ENCODE results near the gene THRB. TPM values are rescaled to one million over a fixed set of nuclear protein-coding genes. Genes with fewer than 3 reads are reported as not detected.

Gene THRB
- total RNA-seq, 1 donor from 2014 or later, result 27.5 TPM

DNA sequence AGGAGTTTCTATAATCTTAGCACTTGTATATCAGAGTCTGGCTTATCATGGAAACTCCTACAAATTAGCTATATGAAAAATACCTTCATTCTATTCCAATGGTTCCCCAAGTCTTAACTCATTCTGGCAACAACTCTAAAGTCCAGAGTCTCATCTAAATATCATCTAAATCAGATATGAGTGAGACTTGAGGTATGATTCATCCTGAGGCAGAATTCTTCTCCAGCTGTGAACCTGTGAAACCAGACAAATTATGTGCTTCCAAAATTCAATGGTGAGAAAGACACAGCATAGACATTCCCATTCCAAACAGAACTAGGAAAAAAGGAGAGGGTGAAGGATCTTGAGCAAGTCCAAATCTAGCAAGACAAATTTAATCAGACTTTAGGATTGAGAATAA, 138.8 kb downstream of the THRB start:
- no peak for DNase-seq (ENCODE audit: low spot score)

DNA sequence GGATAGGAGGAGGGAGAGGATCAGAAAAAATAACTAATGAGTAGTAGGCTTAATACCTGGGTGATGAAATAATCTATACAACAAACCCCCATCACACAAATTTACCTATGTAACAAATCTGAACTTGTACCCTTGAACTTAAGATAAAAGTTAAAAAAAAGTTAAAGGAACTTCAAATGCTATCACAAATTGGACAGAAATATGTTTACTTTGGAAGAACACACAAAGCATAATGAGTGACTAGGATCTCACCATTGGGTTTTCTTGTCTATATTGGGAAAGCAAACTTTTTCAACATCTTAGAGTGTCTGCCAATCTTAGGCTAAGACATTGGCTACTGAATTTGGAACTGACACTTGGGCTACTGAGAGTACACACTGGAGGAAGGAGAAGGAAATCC, 140.4 kb downstream of the THRB start:
- no peak for DNase-seq (ENCODE audit: low spot score)

DNA sequence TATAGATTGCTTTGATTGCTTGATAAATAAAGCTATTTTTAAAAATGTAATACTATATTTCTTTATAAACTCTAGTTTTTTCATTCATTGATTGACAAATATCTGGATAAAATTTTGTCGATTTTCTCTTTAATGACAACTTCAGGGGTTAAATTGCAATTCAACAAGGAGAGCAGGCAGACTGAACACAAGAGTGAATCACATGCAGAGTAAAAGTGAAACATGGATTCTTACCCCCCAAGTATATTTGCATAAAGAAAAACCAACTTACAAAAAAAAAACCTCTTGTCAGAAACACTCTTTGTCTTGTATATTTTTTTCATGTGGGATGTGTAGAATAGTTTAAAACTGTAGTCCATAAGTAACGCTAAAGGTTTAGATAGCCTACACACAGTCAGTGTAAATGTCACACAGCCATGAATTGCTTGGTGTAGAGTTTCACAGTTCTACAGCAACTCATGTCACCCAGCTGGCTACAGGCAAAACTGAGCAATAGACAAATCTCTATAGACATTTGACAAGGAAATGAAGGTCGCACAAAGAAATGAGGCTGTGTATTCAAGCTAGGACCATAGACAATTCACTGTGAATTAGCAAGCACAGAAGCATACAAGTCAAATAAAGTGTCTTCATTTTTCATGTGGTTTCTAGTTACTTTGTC, 141.6 kb downstream of the THRB start:
- DNase-seq (ENCODE audit: low spot score), result no peak

DNA sequence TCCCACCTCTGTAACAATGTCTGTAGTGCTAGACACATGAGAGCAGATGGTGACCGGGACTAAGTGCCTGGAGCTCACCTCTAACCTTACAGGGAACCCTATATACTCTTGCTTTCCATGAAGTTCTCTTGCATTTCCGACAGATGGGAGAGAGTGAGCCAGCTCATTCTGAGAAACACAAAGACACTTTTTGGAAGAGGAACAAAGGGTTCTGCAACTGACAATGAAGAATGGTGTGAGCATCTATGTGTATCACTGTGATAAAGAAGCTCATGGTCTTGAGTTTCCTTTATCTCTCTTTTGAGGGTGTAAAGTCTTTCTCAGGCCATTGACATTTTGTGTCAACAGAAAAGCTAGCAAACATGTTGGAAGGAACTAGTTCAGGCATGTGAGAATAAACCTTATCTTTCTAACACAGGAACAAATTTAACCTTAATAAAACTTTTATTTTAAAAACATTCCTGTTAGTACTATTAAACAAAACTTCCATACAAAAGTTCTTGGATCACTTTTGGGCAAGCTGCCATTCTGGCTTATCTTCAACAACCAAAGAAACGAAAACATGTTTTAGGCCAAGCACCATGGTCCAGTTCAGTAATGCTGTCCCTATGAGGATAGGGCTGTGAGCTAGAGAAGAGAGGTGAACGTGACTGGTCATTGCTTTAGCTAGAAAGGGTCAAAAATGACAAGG, 142.7 kb downstream of the THRB start:
- DNase-seq (ENCODE audit: low spot score), result no peak

DNA sequence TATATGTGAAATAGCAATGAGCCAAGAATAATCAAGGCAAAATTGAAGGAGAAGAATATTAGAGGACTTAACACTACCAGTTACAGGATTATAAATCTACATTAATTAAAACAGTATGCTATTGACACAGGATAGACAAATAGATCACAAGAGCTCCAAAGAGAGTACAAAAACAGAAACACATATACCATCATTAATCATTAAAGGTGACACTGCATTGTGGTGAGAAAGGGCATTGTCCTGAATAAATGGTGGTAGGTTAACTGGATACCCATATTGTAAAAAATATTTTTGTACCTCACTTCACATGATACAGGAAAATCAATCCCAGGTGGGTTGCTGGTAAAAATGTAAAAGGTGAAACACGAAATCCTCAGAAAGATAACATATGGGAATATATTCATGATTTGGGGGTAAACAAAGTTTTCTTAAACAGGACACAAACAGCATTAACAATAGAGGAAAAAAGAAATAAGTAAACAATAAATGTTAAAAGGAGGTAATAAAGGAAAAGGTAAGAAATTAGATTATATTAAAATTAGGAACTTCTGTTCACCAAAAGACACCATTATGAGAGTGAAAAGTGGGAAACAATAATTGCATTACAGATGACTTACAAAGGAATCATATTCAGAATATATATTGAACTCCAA, 145.2 kb downstream of the THRB start:
- DNase-seq (ENCODE audit: low spot score), result no peak

DNA sequence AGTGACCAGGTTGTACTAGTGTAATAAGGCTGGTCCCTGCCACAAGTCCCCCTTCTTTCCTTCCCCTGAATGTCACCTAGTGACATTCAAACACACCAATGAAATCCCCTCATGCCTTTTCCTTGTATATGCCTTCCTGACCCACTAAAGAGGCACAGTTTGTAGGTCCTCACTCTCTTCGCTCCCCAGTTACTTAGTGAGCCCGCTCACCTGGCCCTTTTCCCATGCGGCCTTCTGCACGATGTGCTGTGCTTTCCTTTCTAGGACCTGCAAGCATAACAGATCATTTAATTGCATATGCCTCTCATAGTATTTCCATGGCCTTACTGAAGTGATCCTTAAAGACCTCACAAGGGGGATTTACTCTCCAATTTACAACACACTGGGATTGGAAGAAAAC, 146.3 kb downstream of the THRB start:
- no peak for DNase-seq (ENCODE audit: low spot score)

DNA sequence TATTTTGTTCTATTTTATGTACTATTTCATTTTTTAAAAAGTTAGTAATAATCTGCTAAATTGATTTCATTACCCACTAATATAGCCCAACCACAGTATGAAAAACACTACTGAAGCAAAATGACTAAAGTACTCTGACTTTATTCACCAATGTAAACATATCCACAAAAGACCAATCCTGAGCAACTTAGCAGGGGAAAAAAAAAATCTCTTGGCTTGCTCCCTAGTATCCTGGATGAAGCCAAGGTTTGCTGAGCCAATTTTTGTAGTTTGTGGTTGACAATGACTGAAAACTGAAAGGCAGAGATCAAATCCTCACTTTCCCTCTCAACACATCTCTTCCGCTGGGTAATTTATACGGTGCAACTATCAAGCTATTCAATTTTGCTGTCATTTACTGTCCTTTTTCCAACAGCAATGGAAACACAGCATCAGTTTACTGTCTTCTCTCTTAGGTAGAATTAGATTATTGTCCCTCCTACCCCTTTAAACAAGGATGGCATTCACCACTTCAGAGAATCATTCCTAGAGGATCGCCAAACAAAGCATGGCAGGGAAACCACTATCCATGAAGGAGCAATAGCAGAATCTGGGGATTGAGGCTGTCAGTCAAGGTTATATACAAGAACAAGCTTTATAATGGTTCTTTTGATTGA, 149.7 kb downstream of the THRB start:
- no peak for DNase-seq (ENCODE audit: low spot score)

DNA sequence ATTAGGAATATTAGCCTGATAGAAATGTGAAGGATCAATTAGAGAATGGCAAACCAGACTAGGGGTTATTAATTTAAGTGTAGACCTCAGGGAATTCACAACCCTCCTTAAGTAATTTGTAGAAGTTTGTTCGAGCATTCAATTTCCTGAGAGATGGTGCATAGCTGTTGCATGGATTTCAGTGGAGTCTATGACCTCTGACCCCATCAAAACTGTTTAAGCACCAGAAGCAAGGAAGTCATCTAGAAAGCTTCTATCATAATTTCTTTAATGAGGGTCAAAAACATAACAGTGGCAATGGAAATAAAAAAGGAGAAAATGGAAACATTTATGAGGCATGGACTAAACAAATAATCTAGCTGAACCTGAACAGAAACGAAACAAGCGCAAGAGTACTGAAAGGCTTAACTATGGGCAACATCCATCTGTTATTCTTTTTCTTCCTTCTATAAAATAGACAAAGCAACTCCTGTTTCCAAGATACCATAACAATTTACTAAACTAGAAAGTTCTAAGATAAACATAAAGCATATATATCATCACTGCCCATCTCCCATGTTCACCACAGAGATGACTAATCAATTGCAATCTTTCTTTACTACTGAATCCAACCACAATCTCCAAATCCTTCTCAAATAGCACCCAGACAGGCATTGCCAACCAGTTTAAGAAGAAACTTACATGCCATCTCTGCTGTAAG, 151.4 kb downstream of the THRB start:
- no peak for DNase-seq (ENCODE audit: low spot score)

- DNase-seq (ENCODE audit: low spot score), result no peak
These were observed 152.4 kb downstream of the THRB start for GRCh38 chr3:24342275-24342674.

GRCh38 chr3:24341668-24342067, 153.0 kb downstream of the THRB start:
- DNase-seq (ENCODE audit: low spot score), result no peak

DNA sequence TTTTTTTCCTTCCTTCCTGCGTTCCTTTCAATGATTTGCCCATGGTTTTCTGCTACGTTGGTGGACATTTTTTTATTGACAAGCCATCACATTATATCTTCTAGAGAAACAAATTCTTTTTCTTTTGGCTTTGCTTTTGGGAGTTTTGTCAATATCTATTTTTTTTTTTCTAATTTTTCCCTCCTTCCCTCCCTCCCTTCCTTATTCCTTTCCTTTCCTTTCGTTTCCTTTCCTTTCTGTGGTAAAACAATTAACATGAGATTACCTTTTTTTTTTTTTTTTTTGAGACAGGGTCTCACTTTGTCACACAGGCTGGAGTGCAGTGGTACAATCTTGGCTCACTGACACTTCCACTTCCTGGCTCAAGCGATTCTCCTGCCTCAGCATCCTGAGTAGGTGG, 153.7 kb downstream of the THRB start:
- no peak for DNase-seq (ENCODE audit: low spot score)

DNA sequence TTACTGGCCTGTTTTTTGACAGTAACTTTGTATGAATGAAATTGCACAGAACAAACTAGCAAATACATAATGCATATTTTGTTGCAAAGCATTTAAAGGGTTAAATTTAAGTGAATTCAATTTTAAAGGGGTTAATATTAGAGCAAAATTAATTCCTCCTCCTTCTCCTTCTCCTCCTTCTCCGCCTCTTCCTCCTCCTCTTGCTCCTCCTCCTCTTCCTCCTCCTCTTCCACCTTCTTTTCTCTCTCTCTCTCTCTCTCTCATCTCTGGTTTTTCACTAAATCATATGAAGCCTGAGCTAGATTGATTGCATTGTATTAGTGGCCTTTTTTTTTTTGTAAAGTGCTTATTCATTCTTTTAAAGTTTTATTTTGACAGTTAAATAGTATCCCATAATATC, 154.5 kb downstream of the THRB start:
- no peak for DNase-seq (ENCODE audit: low spot score)

- DNase-seq (ENCODE audit: low spot score), result no peak
These were observed 155.3 kb downstream of the THRB start for GRCh38 chr3:24339266-24339825.

DNA sequence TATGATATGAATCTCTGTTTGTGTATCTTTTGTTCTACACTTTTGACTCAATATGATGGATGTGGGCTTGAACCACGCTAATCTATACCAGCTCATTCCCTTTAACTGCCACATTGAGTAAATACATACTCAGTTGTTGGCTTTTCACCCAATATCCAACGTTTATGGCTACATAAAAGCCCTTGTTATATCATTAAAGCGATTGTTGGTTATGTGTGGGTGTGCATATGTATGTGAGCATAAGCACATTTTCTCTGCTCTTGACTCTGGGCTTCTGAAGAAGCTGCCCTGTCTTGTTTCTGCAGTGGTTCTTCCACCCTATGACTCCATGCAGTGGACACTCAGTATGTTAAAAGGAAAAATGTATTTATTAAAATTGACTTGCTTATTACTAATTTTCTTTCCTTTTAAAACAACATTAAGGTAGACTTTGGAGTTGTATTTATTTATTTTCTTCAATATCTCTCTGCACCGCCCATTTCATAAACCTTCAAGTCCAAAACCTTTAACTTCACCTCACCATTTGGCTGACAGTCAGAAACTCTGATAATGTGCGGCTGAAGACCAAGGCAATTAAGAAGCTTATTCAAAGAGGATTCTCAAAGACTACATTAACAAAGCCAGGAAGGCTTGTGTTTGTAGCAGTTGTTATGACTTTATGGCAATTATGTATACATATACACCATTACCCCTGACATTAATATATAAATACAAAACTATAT, 156.1 kb downstream of the THRB start:
- no peak for DNase-seq (ENCODE audit: low spot score)

GRCh38 chr3:24336101-24336500, 158.5 kb downstream of the THRB start:
- no peak for DNase-seq (ENCODE audit: low spot score)

DNA sequence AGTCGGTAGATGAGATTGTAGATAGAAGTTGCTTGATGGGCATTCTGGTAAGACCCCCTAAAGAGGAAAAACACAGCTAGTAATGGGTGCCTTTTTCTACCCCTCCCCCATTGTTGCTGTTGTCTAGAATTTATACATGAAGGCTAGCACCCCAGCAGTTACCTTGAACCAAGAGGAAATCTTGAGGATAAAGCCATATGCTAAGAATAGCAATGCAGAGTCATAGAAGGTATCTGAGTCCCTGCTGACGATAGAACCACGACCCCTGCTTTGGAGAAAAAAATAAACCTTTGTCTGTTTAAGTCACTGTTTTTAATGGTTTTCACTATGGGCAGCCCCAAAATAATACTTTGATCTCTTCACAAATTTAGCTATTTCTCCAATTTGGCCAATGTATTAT, 162.6 kb downstream of the THRB start:
- DNase-seq (ENCODE audit: low spot score), result no peak

GRCh38 chr3:24323272-24323671, 171.4 kb downstream of the THRB start:
- DNase-seq (ENCODE audit: low spot score), result no peak

- DNase-seq (ENCODE audit: low spot score), result no peak
These were observed 174.0 kb downstream of the THRB start for GRCh38 chr3:24320601-24321000.

DNA sequence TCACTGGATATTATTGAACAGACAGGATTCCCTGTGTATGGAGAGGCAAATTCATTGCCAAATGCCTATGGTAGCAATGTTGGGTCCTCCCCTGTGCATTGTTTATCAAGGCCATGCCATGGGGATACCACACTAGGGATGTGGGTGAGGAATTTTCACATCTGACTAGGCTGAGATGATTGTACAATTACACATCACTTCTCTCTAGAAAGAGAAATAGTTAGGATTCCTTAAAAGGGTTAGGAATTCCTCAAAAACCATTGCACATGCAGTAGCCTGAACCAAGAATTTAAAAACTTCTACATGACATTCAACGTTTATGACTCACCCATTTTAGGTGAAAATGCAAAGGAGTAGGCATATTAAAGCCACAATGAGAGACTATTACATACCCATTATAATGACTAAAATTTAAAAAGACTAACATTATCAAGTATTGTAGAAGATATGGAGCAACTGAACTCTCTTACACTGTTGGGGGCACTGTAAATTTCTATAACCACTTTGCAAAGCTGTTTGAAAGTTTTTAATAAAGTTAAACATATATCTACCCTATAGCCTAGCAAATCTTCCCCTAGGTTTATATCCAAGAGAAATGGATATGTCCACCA, 175.9 kb downstream of the THRB start:
- no peak for DNase-seq (ENCODE audit: low spot score)

- no peak for DNase-seq (ENCODE audit: low spot score)
These were observed 177.7 kb downstream of the THRB start for GRCh38 chr3:24316887-24317383.

Measured in mesenteric fat pad (tissue), 1 donor.